Activated naive CD8-positive, alpha-beta T cell treated with anti-CD3 and anti-CD28 coated beads, Interleukin-2, amount 50 U/mL, for 24 hours (primary cell): ENCODE data around the gene LCA5L.

Experiments used
- ATAC-seq: fragments of 150-1000 bp; cut with Tn5 transposase; one replicate; pipeline ENCODE4 v1.10.0; 2021
- DNase-seq: peaks from one replicate; pipeline ENCODE4 v3.0.0; 2021
- H3K27ac Mint-ChIP-seq: one replicate; pipeline ENCODE4 v1.8.0; 2021; ENCODE audit warnings: mild to moderate bottlenecking, mixed read lengths
- H3K27me3 Mint-ChIP-seq: one replicate; pipeline ENCODE4 v1.8.0; 2021; ENCODE audit warnings: mixed read lengths
- H3K36me3 Mint-ChIP-seq: one replicate; pipeline ENCODE4 v1.8.0; 2021; ENCODE audit warnings: low read depth, mixed read lengths
- H3K4me1 Mint-ChIP-seq: one replicate; pipeline ENCODE4 v1.8.0; 2021; ENCODE audit warnings: mixed read lengths
- H3K4me3 Mint-ChIP-seq: one replicate; pipeline ENCODE4 v1.8.0; 2021; ENCODE audit warnings: mild to moderate bottlenecking, moderate library complexity, mixed read lengths
- H3K9me3 Mint-ChIP-seq: one replicate; pipeline ENCODE4 v1.8.0; 2021; ENCODE audit warnings: mixed read lengths

The LCA5L gene

DNA sequence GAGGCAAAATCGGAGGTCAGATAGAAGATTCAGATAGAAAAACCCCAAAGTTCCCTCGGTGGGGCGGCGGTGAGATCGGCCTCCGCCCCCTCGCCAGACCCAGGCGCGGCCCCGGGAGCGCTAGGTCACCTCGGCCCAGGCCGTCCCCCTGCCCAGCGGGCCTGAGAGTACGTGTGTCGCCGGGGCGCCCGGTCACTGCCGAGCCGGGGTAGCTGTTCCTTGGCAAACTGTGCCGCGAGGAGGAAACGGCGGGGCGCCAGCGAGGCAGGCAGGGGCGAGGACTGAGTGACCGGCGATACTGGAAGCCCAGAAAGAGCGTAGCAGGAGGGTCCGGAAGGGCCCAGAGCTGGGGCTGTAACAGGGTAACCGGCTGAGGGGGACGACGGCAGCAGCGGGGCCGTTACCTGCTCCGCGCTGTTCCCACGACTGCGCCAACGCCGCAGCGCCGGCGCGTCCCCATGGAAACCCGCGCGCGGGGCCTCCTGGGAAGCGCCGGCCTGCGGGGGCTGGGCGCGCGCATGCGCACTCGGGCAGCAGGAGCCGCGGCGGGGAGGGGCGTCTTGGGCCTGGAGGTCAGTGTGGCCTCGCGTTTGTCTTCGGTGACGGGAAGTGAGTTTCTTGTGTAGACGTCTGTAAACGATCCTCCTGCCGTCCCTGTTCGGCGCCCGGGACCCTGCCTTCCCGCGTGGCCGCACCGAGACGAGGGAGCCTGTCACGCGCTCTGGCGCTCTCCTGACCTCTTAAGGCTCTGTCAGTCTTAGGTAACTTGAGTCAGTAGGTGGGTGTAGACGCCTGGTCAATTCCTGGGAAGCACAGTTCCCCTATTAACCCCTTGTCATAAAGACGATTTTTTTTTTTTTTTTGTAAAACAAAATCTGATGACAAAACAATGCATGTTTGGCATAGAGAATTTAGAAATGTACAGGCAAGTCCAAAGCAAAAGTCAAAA lies at the start of gene LCA5L:
Gene LCA5L (minus strand): TSS at position 458 of the 949 bp plus-strand sequence. CDS start 17,285 bp downstream, outside the sequence.
- peaks cover 2% of the 10 kb centered on the region for H3K27me3 Mint-ChIP-seq
- H3K36me3 Mint-ChIP-seq, result no peaks in the 10 kb centered on the region

GRCh38 chr21:39489380-39489924 lies 43.9 kb upstream of the LCA5L start:
- DNase-seq (no peak), ATAC-seq (no peak)
- Mint-ChIP-seq H3K4me1 (no peaks in the 10 kb centered on the region), H3K27me3 (peaks cover 2% of the 10 kb centered on the region), H3K4me3 (no peak overlapping the region), H3K27ac (no peak overlapping the region), H3K36me3 (no peaks in the 10 kb centered on the region), H3K9me3 (peaks cover 8% of the 10 kb centered on the region)

More for the DNA sequence above, at the start of gene LCA5L:
- Mint-ChIP-seq H3K4me3 (peak within 1 kb of the TSS; percentile 91), H3K27ac (peak within 1 kb of the TSS; percentile 94), H3K4me1 (peaks cover 20% of the 10 kb centered on the region), H3K9me3 (no peaks in the 10 kb centered on the region)
- DNase-seq, result peak; percentile 94
- peak; percentile 93 for ATAC-seq

GRCh38 chr21:39484711-39485276 lies 39.2 kb upstream of the LCA5L start:
- no peaks in the 10 kb centered on the region for H3K36me3 Mint-ChIP-seq

GRCh38 chr21:39483917-39484316 lies 38.3 kb upstream of the LCA5L start:
- ATAC-seq (no peak), DNase-seq (no peak)
- H3K9me3 Mint-ChIP-seq, result no peaks in the 10 kb centered on the region
- no peaks in the 10 kb centered on the region for H3K27me3 Mint-ChIP-seq
- H3K36me3 Mint-ChIP-seq, result no peaks in the 10 kb centered on the region
- H3K4me3 Mint-ChIP-seq, result no peak overlapping the region
- no peaks in the 10 kb centered on the region for H3K4me1 Mint-ChIP-seq
- H3K27ac Mint-ChIP-seq, result no peak overlapping the region

More at GRCh38 chr21:39484711-39485276, 39.2 kb upstream of the LCA5L start:
- DNase-seq (no peak), ATAC-seq (no peak)
- H3K27ac Mint-ChIP-seq, result no peak overlapping the region
- H3K4me3 Mint-ChIP-seq, result no peak overlapping the region
- H3K9me3 Mint-ChIP-seq, result no peaks in the 10 kb centered on the region
- no peaks in the 10 kb centered on the region for H3K4me1 Mint-ChIP-seq
- no peaks in the 10 kb centered on the region for H3K27me3 Mint-ChIP-seq

GRCh38 chr21:39481886-39482285 lies 36.3 kb upstream of the LCA5L start:
- H3K4me3 Mint-ChIP-seq, result no peak overlapping the region
- no peaks in the 10 kb centered on the region for H3K4me1 Mint-ChIP-seq
- H3K27me3 Mint-ChIP-seq, result no peaks in the 10 kb centered on the region
- H3K36me3 Mint-ChIP-seq, result no peaks in the 10 kb centered on the region
- ATAC-seq, result no peak
- no peak overlapping the region for H3K27ac Mint-ChIP-seq
- no peak for DNase-seq
- H3K9me3 Mint-ChIP-seq, result no peaks in the 10 kb centered on the region

DNA sequence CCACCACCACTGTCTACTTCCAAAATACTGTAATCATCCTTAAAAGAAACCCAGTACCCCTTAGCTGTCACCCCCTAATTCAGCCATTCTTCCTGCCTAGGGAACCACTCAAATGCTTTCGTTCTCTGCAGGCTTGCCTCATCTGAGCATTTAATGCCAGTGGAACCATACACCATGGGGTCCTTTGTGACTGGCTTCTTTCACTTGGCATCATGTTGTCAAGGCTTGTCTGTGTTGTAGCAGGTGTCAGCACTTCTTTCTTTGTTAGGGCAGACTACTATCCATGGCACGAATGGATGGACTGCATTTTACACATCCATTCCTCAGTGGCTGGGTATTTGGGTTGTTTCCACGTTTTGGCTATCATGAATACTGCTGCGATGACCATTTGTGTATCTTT lies 34.7 kb upstream of the LCA5L start:
- no peak overlapping the region for H3K27ac Mint-ChIP-seq
- H3K4me3 Mint-ChIP-seq, result no peak overlapping the region
- H3K9me3 Mint-ChIP-seq, result no peaks in the 10 kb centered on the region
- ATAC-seq (no peak), DNase-seq (no peak)
- no peaks in the 10 kb centered on the region for H3K36me3 Mint-ChIP-seq
- no peaks in the 10 kb centered on the region for H3K4me1 Mint-ChIP-seq
- H3K27me3 Mint-ChIP-seq, result no peaks in the 10 kb centered on the region

DNA sequence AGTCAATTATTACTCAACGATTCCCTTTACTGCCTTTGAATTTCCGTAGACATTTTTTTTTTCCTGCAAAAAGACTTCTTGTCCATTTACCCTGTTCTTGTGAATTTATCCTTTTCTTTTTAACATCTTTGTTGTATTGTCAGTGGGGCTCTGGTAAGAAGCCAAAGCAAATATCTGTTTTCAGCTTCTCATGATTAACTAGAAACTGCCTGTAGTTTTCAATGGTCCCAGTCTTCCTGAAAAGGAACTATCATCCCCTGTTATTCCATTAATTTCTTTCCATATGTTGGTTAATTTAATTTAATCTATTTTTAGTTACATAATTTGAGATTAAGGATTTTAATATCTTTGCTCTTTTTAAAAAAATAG lies 34.2 kb upstream of the LCA5L start:
- DNase-seq (no peak), ATAC-seq (no peak)
- no peaks in the 10 kb centered on the region for H3K9me3 Mint-ChIP-seq
- H3K27ac Mint-ChIP-seq, result no peak overlapping the region
- no peak overlapping the region for H3K4me3 Mint-ChIP-seq
- H3K4me1 Mint-ChIP-seq, result no peaks in the 10 kb centered on the region
- no peaks in the 10 kb centered on the region for H3K36me3 Mint-ChIP-seq
- H3K27me3 Mint-ChIP-seq, result no peaks in the 10 kb centered on the region

DNA sequence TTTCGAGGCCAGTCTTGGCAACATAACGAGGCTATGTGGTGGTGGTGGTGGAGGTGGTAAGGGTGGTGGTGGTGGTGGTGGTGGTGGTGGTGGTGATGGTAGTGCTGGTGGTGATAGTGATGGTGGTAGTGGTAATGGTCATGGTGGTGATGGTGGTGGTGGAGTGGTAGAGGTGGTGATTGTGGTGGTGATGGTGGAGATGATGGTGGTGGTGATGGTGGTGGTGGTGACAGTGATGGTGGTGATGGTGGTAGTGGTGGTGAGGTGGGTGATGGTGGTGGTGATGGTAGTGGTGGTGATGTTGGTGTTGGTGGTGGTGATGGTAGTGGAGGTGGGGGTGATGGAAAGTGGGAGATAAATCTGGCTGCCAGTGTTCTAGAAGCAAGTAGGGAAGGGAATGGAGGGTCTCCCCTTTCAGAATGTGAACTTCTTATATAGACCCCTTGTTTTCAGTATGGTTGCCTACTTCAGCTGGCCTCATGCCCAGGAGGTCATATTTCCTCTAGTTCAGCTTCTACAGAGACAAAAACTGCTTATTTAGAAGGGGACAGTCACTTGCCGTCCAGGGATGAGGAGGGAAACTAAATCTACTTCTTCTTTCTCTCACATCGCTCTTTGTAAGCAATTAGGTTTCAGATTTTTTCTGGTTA lies 33.7 kb upstream of the LCA5L start:
- DNase-seq (no peak), ATAC-seq (no peak)
- no peak overlapping the region for H3K27ac Mint-ChIP-seq
- H3K36me3 Mint-ChIP-seq, result no peaks in the 10 kb centered on the region
- no peaks in the 10 kb centered on the region for H3K9me3 Mint-ChIP-seq
- no peak overlapping the region for H3K4me3 Mint-ChIP-seq
- H3K27me3 Mint-ChIP-seq, result no peaks in the 10 kb centered on the region
- H3K4me1 Mint-ChIP-seq, result no peaks in the 10 kb centered on the region

DNA sequence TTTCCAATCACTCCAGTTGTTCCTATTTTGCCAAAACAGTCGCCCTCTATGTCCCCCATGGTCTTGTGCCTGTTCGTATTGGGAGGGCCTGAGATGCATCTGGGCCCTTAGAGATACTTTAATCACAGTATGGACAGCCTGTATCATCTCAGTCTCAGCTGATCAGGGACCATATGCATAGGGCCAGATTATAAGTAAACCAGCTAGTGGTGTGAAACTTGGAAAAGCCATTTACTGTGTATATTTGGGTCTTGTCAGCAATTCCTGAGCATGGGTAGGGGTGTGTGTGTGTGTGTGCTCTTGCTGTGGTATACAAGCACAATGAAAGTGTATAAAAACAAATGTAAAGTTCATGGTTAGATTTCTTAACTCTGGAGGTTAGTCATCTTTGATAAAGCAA lies 29.0 kb upstream of the LCA5L start:
- DNase-seq (no peak), ATAC-seq (no peak)
- H3K9me3 Mint-ChIP-seq, result no peaks in the 10 kb centered on the region
- no peaks in the 10 kb centered on the region for H3K36me3 Mint-ChIP-seq
- no peak overlapping the region for H3K27ac Mint-ChIP-seq
- no peaks in the 10 kb centered on the region for H3K27me3 Mint-ChIP-seq
- H3K4me3 Mint-ChIP-seq, result no peak overlapping the region
- H3K4me1 Mint-ChIP-seq, result no peaks in the 10 kb centered on the region

DNA sequence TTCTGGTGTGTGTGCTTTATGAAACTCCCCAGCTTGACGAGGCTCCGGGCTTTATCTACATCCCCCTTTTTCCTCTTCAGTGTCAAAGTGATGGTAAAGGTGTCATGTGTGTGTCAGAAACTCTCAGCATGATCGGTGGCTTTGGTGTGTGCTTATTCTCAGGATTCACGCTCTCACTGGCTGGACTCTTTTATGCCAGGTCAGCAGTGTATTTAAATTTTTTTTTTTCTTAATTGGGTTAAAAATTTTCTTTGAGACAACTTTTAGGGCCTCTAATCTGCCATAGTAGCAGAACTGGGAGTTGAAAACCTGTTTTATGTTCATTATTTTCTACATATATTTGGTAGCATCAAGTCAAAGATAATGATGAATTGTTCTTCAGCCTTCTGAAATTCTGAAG lies 27.2 kb upstream of the LCA5L start:
- no peaks in the 10 kb centered on the region for H3K4me1 Mint-ChIP-seq
- ATAC-seq, result no peak
- no peak overlapping the region for H3K27ac Mint-ChIP-seq

GRCh38 chr21:39471598-39471997 lies 26.0 kb upstream of the LCA5L start:
- Mint-ChIP-seq H3K4me3 (no peak overlapping the region), H3K36me3 (peaks cover 1% of the 10 kb centered on the region), H3K27ac (no peak overlapping the region), H3K27me3 (no peaks in the 10 kb centered on the region), H3K4me1 (no peaks in the 10 kb centered on the region), H3K9me3 (no peaks in the 10 kb centered on the region)
- no peak for ATAC-seq
- no peak for DNase-seq

More for the DNA sequence above, 27.2 kb upstream of the LCA5L start:
- no peak for DNase-seq
- Mint-ChIP-seq H3K27me3 (no peaks in the 10 kb centered on the region), H3K36me3 (peaks cover 1% of the 10 kb centered on the region), H3K9me3 (no peaks in the 10 kb centered on the region), H3K4me3 (no peak overlapping the region)

GRCh38 chr21:39468559-39468958 lies 23.0 kb upstream of the LCA5L start:
- H3K4me1 Mint-ChIP-seq, result no peaks in the 10 kb centered on the region
- H3K36me3 Mint-ChIP-seq, result peaks cover 3% of the 10 kb centered on the region
- no peaks in the 10 kb centered on the region for H3K27me3 Mint-ChIP-seq
- no peak for DNase-seq
- H3K9me3 Mint-ChIP-seq, result no peaks in the 10 kb centered on the region
- H3K27ac Mint-ChIP-seq, result no peak overlapping the region
- no peak for ATAC-seq
- no peak overlapping the region for H3K4me3 Mint-ChIP-seq

GRCh38 chr21:39467746-39468145 lies 22.2 kb upstream of the LCA5L start:
- no peaks in the 10 kb centered on the region for H3K9me3 Mint-ChIP-seq
- DNase-seq (no peak), ATAC-seq (no peak)
- peaks cover 3% of the 10 kb centered on the region for H3K36me3 Mint-ChIP-seq
- H3K27ac Mint-ChIP-seq, result no peak overlapping the region
- no peaks in the 10 kb centered on the region for H3K4me1 Mint-ChIP-seq
- no peak overlapping the region for H3K4me3 Mint-ChIP-seq
- H3K27me3 Mint-ChIP-seq, result no peaks in the 10 kb centered on the region

DNA sequence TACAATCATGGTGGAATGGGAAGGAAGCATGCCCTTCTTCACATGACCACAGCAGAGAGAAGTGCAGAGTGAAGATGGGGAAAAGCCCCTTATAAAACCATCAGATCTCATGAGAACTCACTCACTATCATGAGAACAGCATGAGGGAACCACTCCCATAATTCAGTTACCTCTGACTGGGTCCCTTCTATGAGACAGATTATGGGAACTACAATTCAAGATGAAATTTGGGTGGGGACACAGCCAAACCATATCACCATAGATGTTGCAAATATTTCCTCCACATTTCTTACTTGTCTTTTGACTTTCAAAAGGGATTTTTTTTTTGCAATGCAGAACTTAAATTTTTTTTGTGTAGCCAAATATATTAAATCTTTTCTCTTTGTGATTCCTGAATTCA lies 21.0 kb upstream of the LCA5L start:
- Mint-ChIP-seq H3K4me1 (no peaks in the 10 kb centered on the region), H3K36me3 (peaks cover 3% of the 10 kb centered on the region), H3K27ac (no peak overlapping the region), H3K9me3 (no peaks in the 10 kb centered on the region), H3K4me3 (no peak overlapping the region), H3K27me3 (no peaks in the 10 kb centered on the region)
- no peak for ATAC-seq
- DNase-seq, result no peak

DNA sequence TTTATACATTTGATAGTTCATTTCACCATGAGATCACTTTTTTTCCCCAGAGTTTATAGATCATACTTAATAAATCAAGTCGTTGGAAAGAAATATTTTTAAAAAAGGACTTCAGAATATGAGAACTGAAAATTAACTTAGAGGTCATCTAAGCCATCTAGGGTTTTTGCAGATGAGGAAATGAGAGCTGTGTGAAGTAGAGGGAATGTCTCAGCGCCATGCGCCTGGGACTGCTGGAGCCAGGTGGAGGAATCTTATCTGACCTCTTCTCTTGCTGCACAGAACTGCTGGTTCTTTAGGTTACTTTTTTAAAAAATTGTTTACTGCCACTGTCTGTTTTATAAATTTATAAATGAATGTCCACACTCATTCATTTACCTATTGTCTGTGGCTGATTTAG lies 17.7 kb upstream of the LCA5L start:
- no peaks in the 10 kb centered on the region for H3K27me3 Mint-ChIP-seq
- no peak overlapping the region for H3K4me3 Mint-ChIP-seq
- ATAC-seq, result no peak
- DNase-seq, result no peak
- peaks cover 1% of the 10 kb centered on the region for H3K36me3 Mint-ChIP-seq
- H3K9me3 Mint-ChIP-seq, result no peaks in the 10 kb centered on the region
- H3K4me1 Mint-ChIP-seq, result no peaks in the 10 kb centered on the region
- H3K27ac Mint-ChIP-seq, result no peak overlapping the region
